Thyroid gland (tissue), 4 donors: ENCODE data around the gene CLCN3. TPM values are rescaled to one million over a fixed set of nuclear protein-coding genes. Genes with fewer than 3 reads are reported as not detected.
"Not testable (repeated sequence)": the region's sequence is repeated elsewhere in the genome, so short reads cannot be mapped to it uniquely, and the experiment has no call there.

Experiments
- DNase-seq, 2 donors: peaks; one replicate each; pipeline ENCODE4 v3.0.0-alpha.2; 2019
- H3K27ac ChIP-seq, 3 donors: fragments of 200-600 bp; sonication (generic); 1 replicate in 2 of 3; 2 replicates in 1 of 3; pipeline ENCODE4 v1.5.1; 2016 to 2019; ENCODE audit warnings: mild to moderate bottlenecking in 1 of 3, moderate library complexity in 1 of 3
- H3K27me3 ChIP-seq: fragments of 200-600 bp; sonication (generic); one replicate; pipeline ENCODE4 v1.5.1; 2019
- H3K36me3 ChIP-seq, 2 donors: fragments of 200-600 bp; sonication (generic); one replicate each; pipeline ENCODE4 v1.5.1; 2016 to 2019
- H3K4me1 ChIP-seq, 2 donors: fragments of 200-600 bp; sonication (generic); one replicate each; pipeline ENCODE4 v1.5.1; 2017 to 2019
- H3K4me3 ChIP-seq, 3 donors: fragments of 200-600 bp; sonication (generic); replicated peaks in 1 of 3; 1 replicate in 2 of 3; 2 replicates in 1 of 3; pipeline ENCODE4 v1.5.1; 2016; ENCODE audit warnings: mild to moderate bottlenecking in 1 of 3
- H3K9me3 ChIP-seq: fragments of 200-600 bp; sonication (generic); one replicate; pipeline ENCODE4 v1.5.1; 2017
- POLR2A ChIP-seq, 2 donors: fragments of 450-650 bp; IDR thresholded peaks; one replicate each; pipeline ENCODE4 v1.6.1; 2017; ENCODE audit warnings: antibody characterized with exemption in 2 of 2, mild to moderate bottlenecking in 2 of 2, moderate library complexity in 1 of 2
- WGBS, 2 donors: methylation state at CpG; one replicate each; pipeline ENCODE4 v1.1.5; 2017; 5-methylcytosine and 5-hydroxymethylcytosine counted together
- intact Hi-C: fragments of 100-400 bp; cut with DNase I; formaldehyde crosslinking; loops from one replicate; pipeline ENCODE4 v1.15.1; 2023
- total RNA-seq, 4 donors: library from RNA; depleted of rRNA; stranded (reverse); fragments of >200 nt; gene quantifications; one replicate each; pipeline ENCODE4 v1.2.3, GENCODE V29; 2016
- TF ChIP-seq, protein P1 (sequence below), 6 experiments: fragments of 200-600 bp in 3 of 6; fragments of 450-650 bp in 3 of 6; sonication (generic) in 3 of 6; IDR thresholded peaks; one replicate each; pipeline ENCODE4 v1.5.1; 2016 to 2019; ENCODE audit warnings: antibody characterized with exemption in 6 of 6, mild to moderate bottlenecking in 2 of 6, inconsistent platforms in 1 of 6, moderate library complexity in 1 of 6

The CLCN3 gene
- total RNA-seq, 4 donors from 2014 or later: 43.3 to 72.4 (median 53.5) TPM

- WGBS, 2 donors: 0 to 1% methylated on average over 14 of the region's 14 CpGs
- DNase-seq: peak; percentile 29 to 35
- intact Hi-C loops: loop anchor here (5.0 kb wide), 1 partner anchor 136 kb away; the partner anchor contains the start of gene HPF1
Observed at GRCh38 chr4:169620880-169621248, 486 bp downstream of the CLCN3 start.

DNA sequence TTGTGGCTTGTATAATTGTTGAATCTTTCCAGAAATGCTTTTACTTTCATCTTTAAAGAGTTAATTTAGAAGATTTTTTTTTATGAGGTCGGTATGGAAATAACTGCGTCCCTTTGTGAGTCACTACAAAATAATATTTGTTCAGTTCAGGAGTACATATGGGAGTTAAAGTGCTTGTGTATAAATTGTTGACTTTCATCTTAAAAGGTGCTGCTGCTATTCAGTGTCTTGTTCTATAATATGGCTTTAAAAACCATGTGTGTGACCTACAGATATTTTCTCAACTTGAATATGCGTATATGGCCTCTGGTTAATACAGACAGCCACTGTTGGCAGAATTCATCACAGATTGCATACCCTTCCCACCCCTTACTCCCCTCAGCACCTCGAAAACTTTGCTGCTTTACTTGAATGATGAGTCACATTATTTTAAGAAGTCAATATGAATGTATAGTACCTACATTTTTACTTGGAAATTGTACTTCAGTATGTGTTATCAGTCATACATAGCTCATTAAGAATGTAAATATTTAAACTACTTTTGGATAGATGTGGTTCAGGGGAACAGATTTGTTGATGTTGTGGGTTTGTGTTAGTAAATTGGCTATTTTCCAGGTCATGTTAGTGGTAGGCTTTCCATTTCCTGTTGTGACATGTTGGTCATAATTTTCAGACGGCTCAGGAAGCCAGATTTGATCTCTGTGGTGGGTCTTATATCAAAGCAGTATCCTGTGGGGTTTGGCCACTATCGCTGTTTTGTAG is 1.5 kb downstream of the CLCN3 start:
- H3K4me1 ChIP-seq: peaks cover 9 to 18% of the 10 kb centered on the region in 2 donors
- TF ChIP-seq, protein P1, sequence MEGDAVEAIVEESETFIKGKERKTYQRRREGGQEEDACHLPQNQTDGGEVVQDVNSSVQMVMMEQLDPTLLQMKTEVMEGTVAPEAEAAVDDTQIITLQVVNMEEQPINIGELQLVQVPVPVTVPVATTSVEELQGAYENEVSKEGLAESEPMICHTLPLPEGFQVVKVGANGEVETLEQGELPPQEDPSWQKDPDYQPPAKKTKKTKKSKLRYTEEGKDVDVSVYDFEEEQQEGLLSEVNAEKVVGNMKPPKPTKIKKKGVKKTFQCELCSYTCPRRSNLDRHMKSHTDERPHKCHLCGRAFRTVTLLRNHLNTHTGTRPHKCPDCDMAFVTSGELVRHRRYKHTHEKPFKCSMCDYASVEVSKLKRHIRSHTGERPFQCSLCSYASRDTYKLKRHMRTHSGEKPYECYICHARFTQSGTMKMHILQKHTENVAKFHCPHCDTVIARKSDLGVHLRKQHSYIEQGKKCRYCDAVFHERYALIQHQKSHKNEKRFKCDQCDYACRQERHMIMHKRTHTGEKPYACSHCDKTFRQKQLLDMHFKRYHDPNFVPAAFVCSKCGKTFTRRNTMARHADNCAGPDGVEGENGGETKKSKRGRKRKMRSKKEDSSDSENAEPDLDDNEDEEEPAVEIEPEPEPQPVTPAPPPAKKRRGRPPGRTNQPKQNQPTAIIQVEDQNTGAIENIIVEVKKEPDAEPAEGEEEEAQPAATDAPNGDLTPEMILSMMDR (IDR thresholded peaks at IDR 0.05): no peak
- no peak for TF ChIP-seq POLR2A (IDR thresholded peaks at IDR 0.05)
- H3K9me3 ChIP-seq: no peaks in the 10 kb centered on the region
- peak overlapping the region in 2 of 3 donors; percentile 27 to 29 for H3K27ac ChIP-seq
- peak overlapping the region in 2 of 3 donors; percentile 59 to 99 for H3K4me3 ChIP-seq
- no peaks in the 10 kb centered on the region for H3K36me3 ChIP-seq
- 21 to 23% methylated on average over 6 of the region's 6 CpGs for WGBS, 2 donors
- H3K27me3 ChIP-seq: no peaks in the 10 kb centered on the region
- no peak for DNase-seq
- intact Hi-C loops: loop anchor here (5.0 kb wide), 1 partner anchor 135 kb away; the partner anchor contains the start of gene HPF1

More at GRCh38 chr4:169620880-169621248, 486 bp downstream of the CLCN3 start:
- Histone ChIP-seq H3K9me3 (no peaks in the 10 kb centered on the region), H3K27ac (peak overlapping the region; percentile 91 to 97 (median 92)), H3K4me1 (peaks cover 9 to 18% of the 10 kb centered on the region in 2 donors), H3K27me3 (no peaks in the 10 kb centered on the region), H3K4me3 (peak overlapping the region in 2 of 3 donors; percentile 59 to 99), H3K36me3 (no peaks in the 10 kb centered on the region)
- no peak for TF ChIP-seq POLR2A (IDR thresholded peaks at IDR 0.05)
- TF ChIP-seq, protein P1 (IDR thresholded peaks at IDR 0.05): no peak

DNA sequence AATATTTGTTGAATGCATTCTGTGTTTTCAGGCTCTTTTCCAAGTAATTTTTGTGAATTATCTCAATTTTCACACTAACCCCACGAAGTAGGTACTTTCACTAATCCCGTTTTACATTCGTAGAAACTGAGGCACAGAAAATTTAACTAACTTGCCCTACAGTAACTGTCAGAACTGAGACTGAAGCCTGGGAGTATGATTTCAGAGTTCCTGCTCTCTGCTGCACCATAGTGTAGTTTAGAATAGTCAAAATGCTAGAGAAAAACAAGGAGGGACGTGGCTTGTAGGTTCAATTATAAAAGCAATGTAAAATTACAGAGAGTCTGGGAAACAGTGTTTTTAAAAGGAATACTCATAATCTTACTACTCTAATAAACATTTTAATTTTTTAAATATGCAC is 2.2 kb downstream of the CLCN3 start:
- TF ChIP-seq, protein P1 (IDR thresholded peaks at IDR 0.05): no peak
- no peak for TF ChIP-seq POLR2A (IDR thresholded peaks at IDR 0.05)
- WGBS, 2 donors: 54 to 58% methylated on average over 4 of the region's 4 CpGs
- DNase-seq: no peak
- H3K9me3 ChIP-seq: no peaks in the 10 kb centered on the region
- peaks cover 9 to 18% of the 10 kb centered on the region in 2 donors for H3K4me1 ChIP-seq
- H3K27ac ChIP-seq: peak overlapping the region in 1 of 3 donors; percentile 27
- no peaks in the 10 kb centered on the region for H3K27me3 ChIP-seq
- no peaks in the 10 kb centered on the region for H3K36me3 ChIP-seq
- intact Hi-C loops: loop anchor here (5.0 kb wide), 1 partner anchor 135 kb away; the partner anchor contains the start of gene HPF1
- no peak overlapping the region for H3K4me3 ChIP-seq

DNA sequence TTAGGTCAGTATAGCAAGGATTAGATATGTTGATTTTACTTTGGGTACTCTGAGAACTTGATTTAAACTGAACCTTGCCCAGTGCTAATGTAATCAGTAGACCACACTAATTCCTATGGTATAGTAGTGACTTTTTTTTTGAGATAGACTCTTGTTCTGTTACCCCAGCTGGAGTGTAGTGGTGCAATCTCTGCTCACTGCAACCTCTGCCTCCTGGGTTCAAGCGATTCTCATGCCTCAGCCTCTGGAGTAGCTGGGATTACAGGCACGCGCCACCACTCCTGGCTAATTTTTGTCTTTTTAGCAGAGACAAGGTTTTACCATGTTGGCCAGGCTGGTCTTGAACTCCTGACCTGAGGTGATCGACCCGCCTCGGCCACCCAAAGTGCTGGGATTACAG is 3.6 kb downstream of the CLCN3 start:
- WGBS, 2 donors: 98 to 100% methylated on average over 6 of the region's 6 CpGs
- not testable (repeated sequence) for DNase-seq, H3K27me3 ChIP-seq, H3K36me3 ChIP-seq, H3K9me3 ChIP-seq, H3K4me3 ChIP-seq, H3K27ac ChIP-seq
- peaks cover 9 to 18% of the 10 kb centered on the region in 2 donors for H3K4me1 ChIP-seq
- intact Hi-C loops: loop anchor here (5.0 kb wide), 1 partner anchor 133 kb away; the partner anchor contains the start of gene HPF1

GRCh38 chr4:169625886-169626285 is 5.5 kb downstream of the CLCN3 start:
- 94 to 95% methylated on average over 5 of the region's 5 CpGs for WGBS, 2 donors
- intact Hi-C loops: no loop called here
- DNase-seq: no peak
- no peaks in the 10 kb centered on the region for H3K36me3 ChIP-seq
- H3K4me1 ChIP-seq: peaks cover 9 to 18% of the 10 kb centered on the region in 2 donors
- H3K4me3 ChIP-seq: no peak overlapping the region
- no peak for TF ChIP-seq POLR2A (IDR thresholded peaks at IDR 0.05)
- TF ChIP-seq, protein P1 (IDR thresholded peaks at IDR 0.05): no peak
- H3K9me3 ChIP-seq: no peaks in the 10 kb centered on the region
- no peak overlapping the region for H3K27ac ChIP-seq
- H3K27me3 ChIP-seq: no peaks in the 10 kb centered on the region
